ENCODE results near the gene PPP1R16B. TPM values are rescaled to one million over a fixed set of nuclear protein-coding genes. Genes with fewer than 3 reads are reported as not detected.
A peak's percentile ranks its signal among the peaks of the same experiment; 100 is the strongest.

The PPP1R16B gene
- total and polyA plus RNA-seq, 10 of the 15 experiments (the other 5 are each of a cell fraction or from before 2014, with no cell fraction given), result 13.4 to 90.2 (median 66.7) TPM

GRCh38 chr20:38842558-38842981, 37.1 kb downstream of the PPP1R16B start (continued):
- peak; percentile 67 to 95 for TF ChIP-seq EP300 (IDR thresholded peaks at IDR 0.05; ENCODE audit: borderline replicate concordance in 1 of 2, control insufficient read depth in 1 of 2, low read depth in 2 of 2, low read length in 2 of 2)
- TF ChIP-seq BCL3 (IDR thresholded peaks at IDR 0.05; ENCODE audit: borderline replicate concordance, insufficient read depth, low read depth, low read length, poor library complexity, severe bottlenecking), result peak; percentile 78
- no peak for TF ChIP-seq SMAD5 (IDR thresholded peaks at IDR 0.05; ENCODE audit: low read depth)
- TF ChIP-seq RELA (IDR thresholded peaks at IDR 0.05; ENCODE audit: borderline replicate concordance, partially characterized antibody), result peak; percentile 68
- 0 out of 2 replicates have a peak, but pooled peaks have one; percentile 24 for TF ChIP-seq POLR2AphosphoS5 (IDR thresholded peaks at IDR 0.05; ENCODE audit: low read length)
- peak; percentile 82; the same call in 1 of the 2 replicates for TF ChIP-seq CBX5 (IDR thresholded peaks at IDR 0.05; ENCODE audit: low read depth)
- peak; percentile 35; the same call in 1 of the 2 replicates for TF ChIP-seq TARDBP (IDR thresholded peaks at IDR 0.05; ENCODE audit: borderline replicate concordance)
- no peak for TF ChIP-seq POLR2A (IDR thresholded peaks at IDR 0.05; ENCODE audit: low read depth, low read length)
- TF ChIP-seq CEBPB (IDR thresholded peaks at IDR 0.05; ENCODE audit: borderline replicate concordance in 1 of 2, low read depth in 2 of 2, low read length in 2 of 2), result no peak
- peak; percentile 80 for TF ChIP-seq RUNX3 (IDR thresholded peaks at IDR 0.05; ENCODE audit: low read length)
- no peak for TF ChIP-seq ZBTB33 (IDR thresholded peaks at IDR 0.05)
- no peak for TF ChIP-seq FOXK2 (IDR thresholded peaks at IDR 0.05)
- TF ChIP-seq BCLAF1 (IDR thresholded peaks at IDR 0.05), result no peak
- 0 out of 2 replicates have a peak, but pooled peaks have one; percentile 33 for TF ChIP-seq DPF2 (IDR thresholded peaks at IDR 0.05)
- peak; percentile 71 for TF ChIP-seq BCL11A (IDR thresholded peaks at IDR 0.05; ENCODE audit: low read depth, low read length)
- 0 out of 2 replicates have a peak, but pooled peaks have one; percentile 39 for TF ChIP-seq REST (IDR thresholded peaks at IDR 0.05; ENCODE audit: low read depth, low read length)
- peak; percentile 52 to 80; a peak in 3 of 4 replicates for TF ChIP-seq BHLHE40 (IDR thresholded peaks at IDR 0.05; ENCODE audit: borderline replicate concordance in 1 of 2, low read depth in 2 of 2, low read length in 1 of 2)
- TF ChIP-seq ZNF274 (IDR thresholded peaks at IDR 0.05; ENCODE audit: insufficient read depth, insufficient read length), result no peak
- TF ChIP-seq MLLT1 (IDR thresholded peaks at IDR 0.05), result 0 out of 2 replicates have a peak, but pooled peaks have one; percentile 55

All from GM12878 (cell line).